Stimulated activated CD8-positive, alpha-beta memory T cell treated with anti-CD3 and anti-CD28 coated beads, Interleukin-7, amount 100 ng/mL, for 1 hour (primary cell): ENCODE data around the gene SPTBN1.

ENCODE experiments used
- DNase-seq, 2 donors: peaks; one replicate each; pipeline ENCODE4 v3.0.0-alpha.2; 2020; ENCODE audit warnings: low read depth in 2 of 2

Gene SPTBN1

GRCh38 chr2:54434229-54434628 is 21.9 kb upstream of the SPTBN1 start:
- DNase-seq = no peak

- no peak for DNase-seq
Measured at GRCh38 chr2:54434711-54435110, 21.4 kb upstream of the SPTBN1 start.

DNA sequence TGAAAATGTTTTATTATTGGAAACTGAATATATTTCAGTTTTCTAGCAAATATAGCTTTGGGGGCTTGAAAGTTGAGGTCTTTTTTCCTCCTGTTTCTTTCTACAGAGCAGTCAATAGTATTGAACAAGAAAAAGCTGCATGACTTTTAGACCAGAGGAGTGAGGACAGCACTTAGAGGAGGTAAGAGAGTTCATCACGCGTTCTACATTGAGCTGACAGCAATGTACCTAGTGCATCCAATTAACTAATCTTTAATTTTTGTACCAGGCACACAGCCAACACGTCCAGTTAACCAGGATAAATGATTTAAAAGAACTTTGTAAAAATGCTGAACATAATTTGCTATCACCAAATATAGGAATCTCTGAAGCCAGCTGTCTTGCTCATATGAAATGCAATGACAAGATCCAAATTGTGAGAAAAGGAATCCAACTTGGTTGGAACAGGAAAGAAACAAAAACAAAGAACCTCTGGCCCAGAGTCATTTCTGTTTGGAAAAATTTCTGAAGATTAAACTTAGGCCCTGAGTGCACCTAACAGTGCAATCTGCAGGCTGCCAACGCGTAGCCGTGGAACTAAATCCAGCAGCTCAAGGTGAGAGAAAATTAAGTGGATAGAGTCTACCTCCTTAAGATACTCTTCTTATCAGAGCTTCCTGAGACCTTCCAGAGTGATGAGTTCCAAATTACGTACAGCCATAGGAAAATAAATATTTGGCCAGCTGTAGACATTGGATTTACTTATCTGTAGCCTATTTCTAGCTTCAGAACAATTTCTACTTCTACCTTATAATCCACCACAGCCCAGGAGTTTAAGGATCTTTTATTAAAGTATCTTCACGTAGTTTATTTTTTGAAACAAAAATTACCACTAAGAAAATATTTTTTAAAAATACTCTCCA is 20.6 kb upstream of the SPTBN1 start:
- no peak for DNase-seq

- no peak for DNase-seq
Measured at GRCh38 chr2:54437588-54437987, 18.5 kb upstream of the SPTBN1 start.

- DNase-seq = no peak
Measured at GRCh38 chr2:54438271-54438670, 17.9 kb upstream of the SPTBN1 start.

DNA sequence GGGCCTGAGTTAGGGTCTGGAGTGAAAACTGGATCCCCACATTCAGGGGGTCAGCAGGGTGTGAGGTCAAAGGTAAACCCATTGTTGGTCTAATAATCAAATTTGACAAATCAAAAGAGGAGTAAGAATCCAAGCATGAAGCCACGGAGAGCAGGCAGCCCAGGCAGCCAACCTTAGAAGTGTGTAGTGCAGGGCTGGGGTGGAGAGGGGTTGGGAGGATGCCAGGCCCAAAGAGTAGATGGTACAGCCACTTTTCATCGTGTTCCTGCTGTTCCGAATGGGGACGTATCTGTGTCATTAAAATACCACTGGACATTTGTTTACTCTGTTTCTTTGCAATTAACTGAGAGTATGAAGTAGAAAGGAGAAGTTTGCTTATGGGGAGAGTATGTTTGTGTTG is 16.5 kb upstream of the SPTBN1 start:
- DNase-seq = no peak

DNA sequence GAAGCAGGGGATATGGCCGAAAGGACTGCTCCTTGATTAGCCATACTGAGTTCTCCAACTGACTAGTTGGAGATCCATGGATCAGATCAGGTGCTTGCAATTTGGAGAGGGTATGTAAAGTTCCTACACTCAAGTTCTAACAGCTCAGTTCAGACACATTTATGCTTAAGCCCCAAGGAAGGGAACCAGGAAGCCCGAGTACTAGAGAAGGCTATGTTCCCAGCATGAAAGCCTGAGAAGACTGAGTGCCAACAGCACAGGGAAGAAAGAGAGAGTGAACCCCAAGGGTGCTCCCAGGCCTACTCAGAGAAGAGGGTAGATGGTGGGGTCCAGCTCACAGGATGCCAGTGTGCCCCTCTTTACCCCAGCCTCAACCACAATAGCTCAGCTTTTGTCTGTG is 16.1 kb upstream of the SPTBN1 start:
- no peak for DNase-seq

DNA sequence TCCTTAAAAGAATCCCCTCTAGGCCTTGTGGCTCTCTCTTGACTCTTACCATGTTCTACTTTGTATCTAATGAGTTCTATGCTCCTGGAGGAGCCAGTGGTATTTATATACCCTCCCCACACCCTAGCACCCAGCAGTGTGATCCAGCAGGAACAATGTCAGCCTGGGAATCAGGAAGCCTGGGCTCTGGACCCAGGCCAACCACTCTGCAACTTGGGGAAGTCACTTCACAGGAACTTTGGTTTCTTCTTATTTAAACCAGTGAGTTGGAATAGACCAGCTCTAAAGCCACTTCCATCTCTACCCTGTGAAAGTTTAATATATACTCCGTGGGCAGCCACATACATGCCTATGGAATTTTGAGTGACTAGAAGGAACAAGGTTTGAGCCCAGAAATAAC is 11.6 kb upstream of the SPTBN1 start:
- DNase-seq = no peak

DNA sequence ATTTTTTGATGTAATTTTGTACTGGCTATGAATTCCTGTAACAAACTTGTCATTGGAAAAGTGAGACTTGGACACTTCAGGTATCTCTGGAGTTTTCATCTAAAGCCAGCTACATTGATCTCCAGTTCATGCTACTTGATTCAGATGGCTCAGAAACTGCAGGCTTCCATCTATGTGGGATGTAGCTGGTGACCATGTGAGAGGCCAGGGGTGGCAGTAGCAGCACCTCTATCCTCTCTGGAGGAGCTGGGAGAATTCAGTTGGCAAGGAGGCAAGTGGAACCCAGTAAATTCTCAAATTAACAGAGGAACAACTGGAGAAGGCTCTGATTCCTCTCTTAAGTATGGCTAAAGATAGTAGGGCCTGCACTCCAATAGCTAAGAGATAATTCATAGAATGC is 10.0 kb upstream of the SPTBN1 start:
- no peak for DNase-seq

- DNase-seq = no peak
Measured at GRCh38 chr2:54446625-54447024, 9.5 kb upstream of the SPTBN1 start.

GRCh38 chr2:54454548-54455130 is 1.5 kb upstream of the SPTBN1 start:
- no peak for DNase-seq

DNA sequence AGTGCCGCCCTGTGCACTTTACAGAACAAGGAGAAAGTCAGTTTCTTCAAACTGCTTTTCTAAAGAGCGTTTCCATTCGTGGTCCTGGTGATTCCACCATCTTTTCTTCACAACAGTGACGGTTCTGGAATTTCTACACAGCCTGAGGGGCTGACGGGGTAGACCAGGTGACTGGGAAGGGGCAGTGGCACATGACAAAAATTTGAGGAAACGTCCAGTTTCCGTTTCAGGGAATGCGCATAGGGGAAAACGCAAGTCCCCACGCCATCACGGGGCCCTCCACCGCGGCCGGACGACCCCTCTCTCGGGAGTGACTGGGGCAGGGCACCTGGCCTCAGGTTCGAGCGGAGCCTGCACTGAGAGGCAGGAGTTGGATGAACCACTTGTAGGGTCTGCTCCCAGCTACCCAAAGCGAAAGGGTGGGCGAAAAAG is 980 bp upstream of the SPTBN1 start:
- DNase-seq = no peak

GRCh38 chr2:54456362-54456611 is 160 bp downstream of the SPTBN1 start:
- DNase-seq = no peak

- DNase-seq = no peak
Measured at GRCh38 chr2:54456612-54457322, 640 bp downstream of the SPTBN1 start.

- DNase-seq = no peak
Measured at GRCh38 chr2:54457323-54458023, 1.3 kb downstream of the SPTBN1 start.

GRCh38 chr2:54459037-54459441 is 2.9 kb downstream of the SPTBN1 start:
- DNase-seq = no peak

GRCh38 chr2:54461261-54461660 is 5.1 kb downstream of the SPTBN1 start:
- no peak for DNase-seq

DNA sequence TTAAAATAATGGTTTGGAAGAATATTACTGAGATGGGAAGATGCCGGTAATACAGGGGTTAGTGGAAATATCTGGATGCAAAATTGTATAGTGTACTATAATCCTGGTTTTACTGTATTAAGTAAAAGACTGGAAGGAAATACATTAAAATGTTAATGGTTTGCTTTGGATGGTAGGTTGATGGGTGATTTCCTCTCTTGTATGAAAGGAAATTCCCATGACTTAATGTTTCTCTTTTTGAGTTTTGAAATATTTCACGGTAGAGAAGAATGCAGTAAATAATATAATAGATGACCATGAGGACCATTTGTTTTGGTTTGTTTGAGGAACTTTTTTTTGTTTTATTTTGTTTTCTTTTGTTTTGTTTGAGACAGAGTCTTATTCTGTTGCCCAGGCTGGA is 8.2 kb downstream of the SPTBN1 start:
- no peak for DNase-seq

DNA sequence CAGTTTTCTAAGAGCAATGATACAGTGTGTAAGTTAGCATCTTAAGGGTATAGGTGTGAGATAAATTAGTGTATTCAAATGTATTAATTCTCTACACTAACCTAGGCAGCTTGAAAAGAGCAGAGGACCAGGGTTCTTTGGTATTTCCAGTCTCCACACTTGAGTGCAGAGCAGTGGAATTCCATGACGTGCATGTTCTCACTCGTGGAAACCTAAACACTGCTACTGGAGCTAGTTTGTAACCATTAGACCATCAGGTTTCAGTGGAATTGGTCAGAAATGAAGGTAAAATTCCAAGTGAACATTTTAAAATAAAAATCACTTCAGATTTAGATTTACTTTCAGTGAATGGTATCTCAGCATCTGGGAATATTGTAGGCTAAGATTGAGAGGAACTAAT is 9.0 kb downstream of the SPTBN1 start:
- no peak for DNase-seq

- DNase-seq = no peak
Measured at GRCh38 chr2:54466870-54467269, 10.7 kb downstream of the SPTBN1 start.

DNA sequence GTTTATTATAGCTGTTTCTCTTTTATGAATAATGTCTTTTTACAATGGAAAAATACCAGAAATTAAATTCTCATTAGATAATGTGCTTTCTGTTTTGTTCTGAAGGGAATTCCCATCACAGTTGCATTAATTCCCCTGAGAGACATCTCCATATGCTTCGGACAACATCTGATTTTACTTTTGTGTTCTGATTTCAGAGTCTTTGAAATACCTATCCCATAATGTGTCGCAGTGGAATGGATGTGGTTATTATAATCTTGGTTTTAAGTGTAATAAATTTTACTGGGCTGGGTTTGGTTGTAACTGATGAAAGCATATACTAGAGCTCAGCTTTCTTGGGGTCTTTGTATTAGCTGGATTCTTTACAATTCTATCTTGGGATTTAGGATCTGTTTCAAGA is 12.5 kb downstream of the SPTBN1 start:
- DNase-seq = no peak

- DNase-seq = no peak
Measured at GRCh38 chr2:54469484-54470053, 13.4 kb downstream of the SPTBN1 start.
